HepG2 (cell line): ENCODE data around the gene HIC1. TPM values are rescaled to one million over a fixed set of nuclear protein-coding genes. Genes with fewer than 3 reads are reported as not detected.

Source experiments
- AKAP8 ChIP-seq: sonication (generic); formaldehyde crosslinking; IDR thresholded peaks from 2 replicates; pipeline ENCODE4 v1.5.1; 2020; ENCODE audit warnings: mild to moderate bottlenecking, missing genetic modification reagents
- FOXM1 ChIP-seq: sonication (generic); formaldehyde crosslinking; IDR thresholded peaks from 2 replicates; pipeline ENCODE4 v1.5.0; 2020; ENCODE audit warnings: missing genetic modification reagents
- GMEB2 ChIP-seq: IDR thresholded peaks from 2 replicates; pipeline ENCODE4 v1.6.1; 2016; ENCODE audit warnings: missing biosample characterization, missing genetic modification reagents, low read depth
- KAT8 ChIP-seq: IDR thresholded peaks from 2 replicates; pipeline ENCODE4 v1.6.1; 2016; ENCODE audit warnings: missing genetic modification reagents, missing compliant biosample characterization
- KLF16 ChIP-seq, 2 experiments: sonication (generic) in 1 of 2; formaldehyde crosslinking in 1 of 2; IDR thresholded peaks; 2 replicates each; pipeline versions ENCODE4 v1.6.1 to v1.8.0; 2016 to 2023; ENCODE audit warnings: missing genetic modification reagents in 2 of 2, missing compliant biosample characterization in 1 of 2
- KLF9 ChIP-seq: IDR thresholded peaks from 2 replicates; pipeline ENCODE4 v1.6.1; 2016; ENCODE audit warnings: low read depth
- MED13 ChIP-seq: sonication (generic); formaldehyde crosslinking; IDR thresholded peaks from 2 replicates; pipeline ENCODE4 v1.5.0; 2020; ENCODE audit warnings: missing genetic modification reagents
- MEIS2 ChIP-seq: sonication (generic); formaldehyde crosslinking; IDR thresholded peaks from 2 replicates; pipeline ENCODE4 v1.9.0; 2021; ENCODE audit warnings: mild to moderate bottlenecking, missing genetic modification reagents
- NFYB ChIP-seq: sonication (generic); formaldehyde crosslinking; IDR thresholded peaks from 2 replicates; pipeline ENCODE4 v1.4.0; 2020; ENCODE audit warnings: missing genetic modification reagents
- POLR2A ChIP-seq, 2 experiments: IDR thresholded peaks; 2 replicates each; pipeline ENCODE4 v1.6.1; 2011; ENCODE audit warnings: low read depth in 2 of 2, low read length in 2 of 2, mild to moderate bottlenecking in 1 of 2, moderate library complexity in 1 of 2; ENCODE audit not compliant: insufficient read depth in 1 of 2
- PRDM10 ChIP-seq: sonication (generic); formaldehyde crosslinking; IDR thresholded peaks from 2 replicates; pipeline ENCODE4 v1.4.0; 2020; ENCODE audit warnings: low read depth, missing genetic modification reagents
- RBFOX2 ChIP-seq: fragments of 200-400 bp; formaldehyde crosslinking; IDR thresholded peaks from 2 replicates; pipeline ENCODE4 v1.6.1; 2017; ENCODE audit warnings: low read depth, mild to moderate bottlenecking, low read length
- RXRA ChIP-seq: sonication (generic); formaldehyde crosslinking; IDR thresholded peaks from 2 replicates; pipeline ENCODE4 v1.5.1; 2020; ENCODE audit warnings: missing genetic modification reagents
- SNRNP70 ChIP-seq: fragments of 200-400 bp; formaldehyde crosslinking; IDR thresholded peaks from 2 replicates; pipeline ENCODE4 v1.6.1; 2017; ENCODE audit warnings: mild to moderate bottlenecking, low read depth, low read length, moderate library complexity
- TBP ChIP-seq: sonication (generic); formaldehyde crosslinking; IDR thresholded peaks from 2 replicates; pipeline ENCODE4 v1.5.0; 2020; ENCODE audit warnings: missing genetic modification reagents
- ZNF205 ChIP-seq: IDR thresholded peaks from 2 replicates; pipeline ENCODE4 v1.6.1; 2018; ENCODE audit warnings: missing biosample characterization, missing genetic modification reagents
- ZNF207 ChIP-seq: fragments of 450-650 bp; IDR thresholded peaks from 2 replicates; pipeline ENCODE4 v1.6.1; 2016; ENCODE audit warnings: antibody characterized with exemption, borderline replicate concordance
- ZNF615 ChIP-seq: sonication (generic); formaldehyde crosslinking; IDR thresholded peaks from 2 replicates; pipeline ENCODE4 v1.5.0; 2020; ENCODE audit warnings: mild to moderate bottlenecking, missing genetic modification reagents, borderline replicate concordance
- polyA plus RNA-seq, 8 experiments: library from polyadenylated mRNA; depleted of rRNA in 3 of 8; stranded (reverse) in 7 of 8; unstranded in 1 of 8; fragments of >200 nt; fragmentation: Illumina TruSeq in 4 of 8; extraction: Trizol in 4 of 8; gene quantifications; 2 replicates each; pipeline versions ENCODE4 v1.2.1 to v1.2.3, GENCODE V29; 2011 to 2016; ENCODE audit warnings: low read depth in 4 of 8, missing spikeins in 1 of 8, mixed read lengths in 1 of 8; ENCODE audit not compliant: insufficient read depth in 1 of 8
- total RNA-seq, 5 experiments: library from RNA; depleted of rRNA; stranded (reverse); fragments of >200 nt; fragmentation: Illumina TruSeq; extraction: Trizol; gene quantifications; 2 replicates each; pipeline ENCODE4 v1.2.3, GENCODE V29; 2016; ENCODE audit warnings: low read depth in 1 of 5
- TF ChIP-seq, protein P1 (sequence below): sonication (generic); formaldehyde crosslinking; IDR thresholded peaks from 2 replicates; pipeline ENCODE4 v1.4.0; 2020; ENCODE audit warnings: missing genetic modification reagents
- TF ChIP-seq, protein P2 (sequence below): sonication (generic); formaldehyde crosslinking; conservative IDR thresholded peaks from 2 replicates; pipeline ENCODE4 v1.8.0; 2022; ENCODE audit warnings: low read depth, missing genetic modification reagents
- TF ChIP-seq, protein P3 (sequence below): sonication (generic); formaldehyde crosslinking; IDR thresholded peaks from 2 replicates; pipeline ENCODE4 v1.4.0; 2020; ENCODE audit warnings: missing genetic modification reagents, borderline replicate concordance

HIC1 gene
- total and polyA plus RNA-seq, 2 of the 13 experiments (the other 11 are each of a cell fraction or from before 2014, with no cell fraction given), result 0.04 to 0.31 TPM

DNA sequence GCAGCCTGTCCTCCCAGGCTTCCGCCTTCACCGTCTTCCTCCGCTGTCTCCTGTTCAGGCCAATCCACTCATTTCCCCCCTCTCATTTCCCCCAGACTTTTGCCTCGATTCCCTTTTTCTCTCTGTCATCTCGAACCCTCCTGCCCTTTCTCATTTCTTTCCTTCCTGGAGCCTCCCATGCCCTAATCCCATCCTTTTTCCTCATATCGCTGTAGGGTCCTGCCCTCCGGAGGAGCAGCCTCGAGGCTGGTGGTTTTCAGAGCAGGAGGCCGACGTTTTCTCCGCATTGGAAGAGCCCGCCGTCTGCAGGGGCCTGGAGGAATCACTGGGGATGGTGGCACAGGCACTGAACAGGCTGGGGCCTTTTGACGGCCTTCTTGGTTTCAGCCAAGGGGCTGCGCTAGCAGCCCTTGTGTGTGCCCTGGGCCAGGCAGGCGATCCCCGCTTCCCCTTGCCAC is 12.5 kb upstream of the HIC1 start (continued):
- TF ChIP-seq, protein P1, sequence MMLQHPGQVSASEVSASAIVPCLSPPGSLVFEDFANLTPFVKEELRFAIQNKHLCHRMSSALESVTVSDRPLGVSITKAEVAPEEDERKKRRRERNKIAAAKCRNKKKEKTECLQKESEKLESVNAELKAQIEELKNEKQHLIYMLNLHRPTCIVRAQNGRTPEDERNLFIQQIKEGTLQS (CRISPR knock-in tag), result no peak
- TF ChIP-seq KLF9 (CRISPR knock-in tag) (no peak), KLF16 (CRISPR knock-in tag; IDR thresholded peaks at IDR 0.05) (no peak), PRDM10 (CRISPR knock-in tag) (no peak), ZNF615 (CRISPR knock-in tag) (no peak), AKAP8 (CRISPR knock-in tag) (no peak), ZNF205 (CRISPR knock-in tag) (no peak), TBP (no peak), FOXM1 (CRISPR knock-in tag) (no peak), MED13 (no peak), MEIS2 (CRISPR knock-in tag) (no peak), NFYB (no peak), RXRA (CRISPR knock-in tag) (no peak), ZNF207 (0 out of 2 replicates have a peak, but pooled peaks have one; percentile 43), GMEB2 (CRISPR knock-in tag) (no peak), KAT8 (CRISPR knock-in tag) (no peak), POLR2A (IDR thresholded peaks at IDR 0.05; ENCODE audit: insufficient read depth in 1 of 2, low read depth in 2 of 2, low read length in 2 of 2) (no peak), SNRNP70 (no peak), RBFOX2 (no peak)
- TF ChIP-seq, protein P2, sequence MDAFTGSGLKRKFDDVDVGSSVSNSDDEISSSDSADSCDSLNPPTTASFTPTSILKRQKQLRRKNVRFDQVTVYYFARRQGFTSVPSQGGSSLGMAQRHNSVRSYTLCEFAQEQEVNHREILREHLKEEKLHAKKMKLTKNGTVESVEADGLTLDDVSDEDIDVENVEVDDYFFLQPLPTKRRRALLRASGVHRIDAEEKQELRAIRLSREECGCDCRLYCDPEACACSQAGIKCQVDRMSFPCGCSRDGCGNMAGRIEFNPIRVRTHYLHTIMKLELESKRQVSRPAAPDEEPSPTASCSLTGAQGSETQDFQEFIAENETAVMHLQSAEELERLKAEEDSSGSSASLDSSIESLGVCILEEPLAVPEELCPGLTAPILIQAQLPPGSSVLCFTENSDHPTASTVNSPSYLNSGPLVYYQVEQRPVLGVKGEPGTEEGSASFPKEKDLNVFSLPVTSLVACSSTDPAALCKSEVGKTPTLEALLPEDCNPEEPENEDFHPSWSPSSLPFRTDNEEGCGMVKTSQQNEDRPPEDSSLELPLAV (CRISPR knock-in tag), result no peak
- TF ChIP-seq, protein P3, sequence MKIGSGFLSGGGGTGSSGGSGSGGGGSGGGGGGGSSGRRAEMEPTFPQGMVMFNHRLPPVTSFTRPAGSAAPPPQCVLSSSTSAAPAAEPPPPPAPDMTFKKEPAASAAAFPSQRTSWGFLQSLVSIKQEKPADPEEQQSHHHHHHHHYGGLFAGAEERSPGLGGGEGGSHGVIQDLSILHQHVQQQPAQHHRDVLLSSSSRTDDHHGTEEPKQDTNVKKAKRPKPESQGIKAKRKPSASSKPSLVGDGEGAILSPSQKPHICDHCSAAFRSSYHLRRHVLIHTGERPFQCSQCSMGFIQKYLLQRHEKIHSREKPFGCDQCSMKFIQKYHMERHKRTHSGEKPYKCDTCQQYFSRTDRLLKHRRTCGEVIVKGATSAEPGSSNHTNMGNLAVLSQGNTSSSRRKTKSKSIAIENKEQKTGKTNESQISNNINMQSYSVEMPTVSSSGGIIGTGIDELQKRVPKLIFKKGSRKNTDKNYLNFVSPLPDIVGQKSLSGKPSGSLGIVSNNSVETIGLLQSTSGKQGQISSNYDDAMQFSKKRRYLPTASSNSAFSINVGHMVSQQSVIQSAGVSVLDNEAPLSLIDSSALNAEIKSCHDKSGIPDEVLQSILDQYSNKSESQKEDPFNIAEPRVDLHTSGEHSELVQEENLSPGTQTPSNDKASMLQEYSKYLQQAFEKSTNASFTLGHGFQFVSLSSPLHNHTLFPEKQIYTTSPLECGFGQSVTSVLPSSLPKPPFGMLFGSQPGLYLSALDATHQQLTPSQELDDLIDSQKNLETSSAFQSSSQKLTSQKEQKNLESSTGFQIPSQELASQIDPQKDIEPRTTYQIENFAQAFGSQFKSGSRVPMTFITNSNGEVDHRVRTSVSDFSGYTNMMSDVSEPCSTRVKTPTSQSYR (CRISPR knock-in tag), result no peak
